Astrocyte (in vitro differentiated cells and primary cell): ENCODE data around the gene ELF1. TPM values are rescaled to one million over a fixed set of nuclear protein-coding genes. Genes with fewer than 3 reads are reported as not detected.

Source experiments
- DNase-seq: peaks from one replicate; pipeline ENCODE4 v3.0.0-alpha.2; 2010; ENCODE audit warnings: low read depth
- FAIRE-seq: peaks from 2 replicates; lab custom pipeline; 2011; peaks lifted over from hg19 to GRCh38; lab: Jason Lieb, UNC
- H2AFZ ChIP-seq: 2 replicates; pipeline ENCODE4 v1.6.0; 2012; ENCODE audit warnings: low read depth, low read length, inconsistent platforms
- H3K27ac ChIP-seq: 2 replicates; pipeline ENCODE4 v1.5.1; 2011; ENCODE audit warnings: low read depth, low read length, inconsistent platforms
- H3K27me3 ChIP-seq: 2 replicates; pipeline ENCODE4 v1.6.0; 2011; ENCODE audit warnings: low read length, inconsistent platforms; ENCODE audit not compliant: insufficient read depth
- H3K36me3 ChIP-seq: 2 replicates; pipeline ENCODE4 v1.5.1; 2011; ENCODE audit warnings: low read length, inconsistent platforms; ENCODE audit not compliant: insufficient read depth
- H3K4me1 ChIP-seq: 2 replicates; pipeline ENCODE4 v1.5.1; 2011; ENCODE audit warnings: low read length, inconsistent platforms; ENCODE audit not compliant: insufficient read depth
- H3K4me2 ChIP-seq: 2 replicates; pipeline ENCODE4 v1.6.0; 2012; ENCODE audit warnings: low read length, inconsistent platforms
- H3K4me3 ChIP-seq: 2 replicates; pipeline ENCODE4 v1.5.1; 2011; ENCODE audit warnings: low read depth, mild to moderate bottlenecking, low read length, inconsistent platforms; ENCODE audit not compliant: insufficient read depth
- H3K79me2 ChIP-seq: 2 replicates; pipeline ENCODE4 v1.6.0; 2012; ENCODE audit warnings: mild to moderate bottlenecking, low read length, inconsistent platforms; ENCODE audit not compliant: insufficient read depth
- H3K9ac ChIP-seq: 2 replicates; pipeline ENCODE4 v1.6.0; 2012; ENCODE audit warnings: mild to moderate bottlenecking, low read length, inconsistent platforms
- H3K9me3 ChIP-seq: 2 replicates; pipeline ENCODE4 v1.5.1; 2012; ENCODE audit warnings: low read depth, mild to moderate bottlenecking, low read length, inconsistent platforms; ENCODE audit not compliant: insufficient read depth
- H4K20me1 ChIP-seq: 2 replicates; pipeline ENCODE4 v1.6.0; 2012; ENCODE audit warnings: low read length, inconsistent platforms; ENCODE audit not compliant: insufficient read depth
- H3K27ac Mint-ChIP-seq: one replicate; pipeline ENCODE4 v1.8.0; 2021; ENCODE audit warnings: mild to moderate bottlenecking, mixed read lengths; ENCODE audit not compliant: unreplicated experiment
- H3K27me3 Mint-ChIP-seq: one replicate; pipeline ENCODE4 v1.8.0; 2021; ENCODE audit warnings: low read depth, mixed read lengths; ENCODE audit not compliant: unreplicated experiment
- H3K36me3 Mint-ChIP-seq: one replicate; pipeline ENCODE4 v1.8.0; 2021; ENCODE audit warnings: low read depth, mixed read lengths; ENCODE audit not compliant: unreplicated experiment
- H3K4me1 Mint-ChIP-seq: one replicate; pipeline ENCODE4 v1.8.0; 2021; ENCODE audit warnings: low read depth, mixed read lengths; ENCODE audit not compliant: unreplicated experiment
- H3K4me3 Mint-ChIP-seq: one replicate; pipeline ENCODE4 v1.8.0; 2021; ENCODE audit warnings: mild to moderate bottlenecking, moderate library complexity, mixed read lengths; ENCODE audit not compliant: unreplicated experiment
- H3K9me3 Mint-ChIP-seq: one replicate; pipeline ENCODE4 v1.8.0; 2021; ENCODE audit warnings: mild to moderate bottlenecking, mixed read lengths; ENCODE audit not compliant: unreplicated experiment
- EZH2 ChIP-seq: IDR thresholded peaks from 2 replicates; pipeline ENCODE4 v1.6.1; 2012; ENCODE audit warnings: mild to moderate bottlenecking, low read length, inconsistent platforms; ENCODE audit not compliant: insufficient read depth
- total RNA-seq: library from RNA; stranded (reverse); gene quantifications from 2 replicates; pipeline ENCODE4 v1.2.1, GENCODE V29; 2021
- TF ChIP-seq, protein P1 (sequence below): IDR thresholded peaks from 2 replicates; pipeline ENCODE4 v1.5.1; 2011; ENCODE audit warnings: low read depth, mild to moderate bottlenecking, inconsistent platforms, low read length, moderate library complexity; ENCODE audit not compliant: insufficient read depth

The ELF1 gene
- total RNA-seq, 1 donor from 2014 or later: 75.1 TPM

DNA sequence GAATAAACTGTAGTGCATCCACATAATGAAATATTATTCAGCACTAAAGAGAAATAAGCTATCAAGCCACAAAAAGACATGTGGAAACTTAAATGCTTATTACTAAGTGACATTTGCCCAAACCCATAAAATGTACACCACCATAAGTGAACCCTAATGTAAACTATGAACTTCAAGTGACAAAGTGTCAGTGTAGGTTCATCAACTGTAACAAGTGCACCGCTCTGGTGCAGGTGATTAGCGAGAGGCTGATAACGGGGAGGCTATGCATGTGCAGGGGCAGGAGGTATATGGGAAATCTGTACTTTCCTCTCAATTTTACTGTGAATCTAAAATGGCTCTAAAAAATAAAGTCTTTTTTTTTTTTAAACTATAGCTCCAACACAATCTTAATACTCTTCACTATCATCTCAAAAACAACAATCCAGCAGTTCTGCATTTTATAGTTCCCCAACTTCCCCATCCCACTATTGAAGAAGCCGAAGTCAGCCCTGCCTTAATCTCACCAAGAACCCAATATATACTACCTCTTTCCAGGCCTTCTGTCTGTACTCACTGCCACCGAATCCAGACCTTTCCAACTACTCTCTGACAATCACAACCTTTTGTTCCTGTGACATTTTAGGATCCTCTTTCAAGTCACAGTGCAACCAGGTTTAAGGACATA is 22.6 kb downstream of the ELF1 start:
- H3K27me3 ChIP-seq: no peaks in the 10 kb centered on the region
- H3K27me3 Mint-ChIP-seq: no peaks in the 10 kb centered on the region
- H3K79me2 ChIP-seq: peaks cover 32% of the 10 kb centered on the region
- FAIRE-seq: no peak
- H3K4me2 ChIP-seq: no peak overlapping the region
- H3K4me3 ChIP-seq: no peak overlapping the region
- H3K9me3 Mint-ChIP-seq: no peaks in the 10 kb centered on the region
- H3K9ac ChIP-seq: no peak overlapping the region
- no peak overlapping the region for H3K27ac Mint-ChIP-seq
- peaks cover 43% of the 10 kb centered on the region for H4K20me1 ChIP-seq
- H2AFZ ChIP-seq: no peak overlapping the region
- no peaks in the 10 kb centered on the region for H3K36me3 ChIP-seq
- peaks cover 2% of the 10 kb centered on the region for H3K36me3 Mint-ChIP-seq
- no peak for DNase-seq
- H3K4me3 Mint-ChIP-seq: no peak overlapping the region
- no peak overlapping the region for H3K27ac ChIP-seq
- no peaks in the 10 kb centered on the region for H3K4me1 ChIP-seq
- no peaks in the 10 kb centered on the region for H3K9me3 ChIP-seq
- H3K4me1 Mint-ChIP-seq: peaks cover 12% of the 10 kb centered on the region
- TF ChIP-seq, protein P1, sequence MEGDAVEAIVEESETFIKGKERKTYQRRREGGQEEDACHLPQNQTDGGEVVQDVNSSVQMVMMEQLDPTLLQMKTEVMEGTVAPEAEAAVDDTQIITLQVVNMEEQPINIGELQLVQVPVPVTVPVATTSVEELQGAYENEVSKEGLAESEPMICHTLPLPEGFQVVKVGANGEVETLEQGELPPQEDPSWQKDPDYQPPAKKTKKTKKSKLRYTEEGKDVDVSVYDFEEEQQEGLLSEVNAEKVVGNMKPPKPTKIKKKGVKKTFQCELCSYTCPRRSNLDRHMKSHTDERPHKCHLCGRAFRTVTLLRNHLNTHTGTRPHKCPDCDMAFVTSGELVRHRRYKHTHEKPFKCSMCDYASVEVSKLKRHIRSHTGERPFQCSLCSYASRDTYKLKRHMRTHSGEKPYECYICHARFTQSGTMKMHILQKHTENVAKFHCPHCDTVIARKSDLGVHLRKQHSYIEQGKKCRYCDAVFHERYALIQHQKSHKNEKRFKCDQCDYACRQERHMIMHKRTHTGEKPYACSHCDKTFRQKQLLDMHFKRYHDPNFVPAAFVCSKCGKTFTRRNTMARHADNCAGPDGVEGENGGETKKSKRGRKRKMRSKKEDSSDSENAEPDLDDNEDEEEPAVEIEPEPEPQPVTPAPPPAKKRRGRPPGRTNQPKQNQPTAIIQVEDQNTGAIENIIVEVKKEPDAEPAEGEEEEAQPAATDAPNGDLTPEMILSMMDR: no peak
- TF ChIP-seq EZH2: no peak

DNA sequence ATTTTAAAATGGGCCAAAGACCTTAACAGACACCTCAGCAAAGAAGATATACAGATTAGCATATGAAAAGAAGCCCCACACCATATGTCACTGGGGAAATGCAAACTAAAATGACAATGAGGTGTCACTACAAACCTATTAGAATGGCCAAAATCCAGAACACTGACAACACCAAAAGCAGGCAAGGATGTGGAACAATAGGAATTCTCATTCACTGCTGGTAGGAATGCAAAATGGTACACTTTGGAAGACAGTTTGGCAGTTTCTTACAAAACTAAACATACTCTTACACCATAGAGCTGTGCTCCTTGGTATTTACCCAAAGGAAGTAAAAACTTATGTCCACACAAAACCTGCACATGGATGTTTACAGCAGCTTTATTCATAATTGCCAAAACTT is 23.1 kb downstream of the ELF1 start:
- H2AFZ ChIP-seq: no peak overlapping the region
- H3K9me3 ChIP-seq: no peaks in the 10 kb centered on the region
- Mint-ChIP-seq H3K4me3 (no peak overlapping the region), H3K9me3 (no peaks in the 10 kb centered on the region), H3K36me3 (peaks cover 2% of the 10 kb centered on the region), H3K27me3 (no peaks in the 10 kb centered on the region), H3K27ac (no peak overlapping the region), H3K4me1 (peaks cover 12% of the 10 kb centered on the region)
- H3K4me2 ChIP-seq: no peak overlapping the region
- no peak overlapping the region for H3K4me3 ChIP-seq
- FAIRE-seq (no peak), DNase-seq (no peak)
- H3K4me1 ChIP-seq: no peaks in the 10 kb centered on the region
- H3K79me2 ChIP-seq: peaks cover 32% of the 10 kb centered on the region
- TF ChIP-seq EZH2: no peak
- TF ChIP-seq, protein P1: no peak
- no peak overlapping the region for H3K9ac ChIP-seq
- H3K27me3 ChIP-seq: no peaks in the 10 kb centered on the region
- no peaks in the 10 kb centered on the region for H3K36me3 ChIP-seq
- no peak overlapping the region for H3K27ac ChIP-seq
- H4K20me1 ChIP-seq: peaks cover 42% of the 10 kb centered on the region

DNA sequence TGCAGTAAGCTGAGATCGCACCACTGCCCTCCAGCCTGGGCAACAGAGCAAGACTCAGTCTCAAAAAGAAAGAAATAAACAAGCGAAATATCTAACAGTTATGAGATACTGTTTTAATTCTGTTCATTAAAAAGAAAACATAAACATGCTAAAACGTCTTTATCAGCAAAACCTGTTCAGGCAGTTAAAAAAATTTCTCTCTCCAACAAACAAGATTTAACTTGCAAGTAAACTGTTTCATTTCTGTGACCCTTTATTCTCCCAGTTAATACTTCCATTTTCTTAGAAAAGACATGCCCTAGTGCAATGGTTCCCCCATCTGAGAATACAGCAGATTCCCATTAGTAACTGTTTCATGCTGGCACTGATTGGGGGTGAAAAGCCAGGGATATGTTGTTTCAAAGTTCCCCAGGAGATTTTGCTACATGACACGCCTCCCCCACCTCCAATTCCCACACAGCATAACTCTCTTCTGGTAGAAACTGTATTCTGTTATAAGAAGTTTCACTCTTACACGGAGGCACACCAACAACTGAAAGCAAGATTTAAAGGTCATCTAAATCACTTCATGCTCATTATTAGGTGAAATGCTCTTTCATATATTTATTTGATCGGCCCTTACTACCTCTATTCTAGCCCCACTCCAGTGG is 24.4 kb downstream of the ELF1 start:
- H3K9ac ChIP-seq: no peak overlapping the region
- no peak overlapping the region for H3K27ac Mint-ChIP-seq
- no peak for FAIRE-seq
- H3K4me3 Mint-ChIP-seq: no peak overlapping the region
- H3K4me1 Mint-ChIP-seq: peaks cover 12% of the 10 kb centered on the region
- H2AFZ ChIP-seq: no peak overlapping the region
- no peaks in the 10 kb centered on the region for H3K9me3 Mint-ChIP-seq
- H3K27me3 Mint-ChIP-seq: no peaks in the 10 kb centered on the region
- no peaks in the 10 kb centered on the region for H3K27me3 ChIP-seq
- H3K4me2 ChIP-seq: no peak overlapping the region
- H3K27ac ChIP-seq: no peak overlapping the region
- H3K79me2 ChIP-seq: peaks cover 30% of the 10 kb centered on the region
- H4K20me1 ChIP-seq: peaks cover 45% of the 10 kb centered on the region
- H3K4me1 ChIP-seq: no peaks in the 10 kb centered on the region
- H3K9me3 ChIP-seq: no peaks in the 10 kb centered on the region
- H3K36me3 ChIP-seq: no peaks in the 10 kb centered on the region
- H3K36me3 Mint-ChIP-seq: peaks cover 2% of the 10 kb centered on the region
- no peak for DNase-seq
- H3K4me3 ChIP-seq: no peak overlapping the region
- TF ChIP-seq, protein P1: no peak
- no peak for TF ChIP-seq EZH2
